Activated gamma-delta T cell treated with anti-CD3 and anti-CD28 coated beads, Interleukin-2, amount 50 U/mL, for 16 hours (primary cell): ENCODE data around the gene NDST1.

Experiments used
- DNase-seq: peaks from one replicate; pipeline ENCODE4 v3.0.0-alpha.2; 2020; ENCODE audit warnings: low read depth

NDST1 gene

DNA sequence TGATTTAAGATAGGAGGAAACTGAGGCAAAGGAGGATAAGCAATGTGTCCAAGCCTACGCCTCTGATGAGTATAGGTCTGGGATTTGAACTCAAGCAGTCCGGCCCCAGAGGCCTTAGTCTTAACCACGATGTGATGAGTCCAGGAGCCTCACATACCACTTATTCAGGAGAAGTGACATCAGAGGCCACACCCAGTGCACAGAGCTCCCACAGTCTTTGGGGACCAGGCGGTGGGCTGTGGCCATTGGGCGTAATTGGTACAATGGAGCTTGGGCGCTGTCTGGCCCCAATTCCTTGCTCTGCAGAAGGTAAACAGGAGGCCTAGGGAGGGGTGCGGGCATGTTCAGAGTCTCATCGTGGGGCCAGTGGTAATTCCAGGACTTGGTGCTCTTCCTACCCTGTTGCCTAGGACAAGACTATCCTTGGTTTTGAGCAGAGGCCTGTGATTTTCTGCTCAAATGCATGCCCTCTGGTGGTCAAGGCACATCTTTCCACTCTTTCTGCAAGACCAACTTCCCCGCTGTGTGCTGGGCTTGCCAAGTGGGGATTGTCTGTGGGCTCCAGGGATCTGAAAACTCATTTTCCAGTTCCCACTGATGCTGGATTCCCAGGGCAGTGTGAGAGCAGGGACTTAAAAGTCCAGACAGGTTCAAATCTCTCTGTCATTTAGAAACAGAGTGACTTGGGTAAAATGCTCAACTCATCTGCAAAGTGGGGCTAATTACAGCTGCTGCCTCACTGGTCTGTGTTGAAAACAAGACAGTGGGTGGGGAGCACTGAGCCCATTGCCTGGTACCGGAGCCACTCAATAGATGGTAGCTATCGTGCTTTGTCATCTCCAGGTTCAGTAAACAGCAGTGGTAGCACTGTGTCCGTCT, 15.8 kb downstream of the NDST1 start:
- no peak for DNase-seq

GRCh38 chr5:150525163-150525562, 17.2 kb downstream of the NDST1 start:
- DNase-seq = no peak

- DNase-seq = no peak
These were observed 17.9 kb downstream of the NDST1 start for GRCh38 chr5:150525781-150526180.

DNA sequence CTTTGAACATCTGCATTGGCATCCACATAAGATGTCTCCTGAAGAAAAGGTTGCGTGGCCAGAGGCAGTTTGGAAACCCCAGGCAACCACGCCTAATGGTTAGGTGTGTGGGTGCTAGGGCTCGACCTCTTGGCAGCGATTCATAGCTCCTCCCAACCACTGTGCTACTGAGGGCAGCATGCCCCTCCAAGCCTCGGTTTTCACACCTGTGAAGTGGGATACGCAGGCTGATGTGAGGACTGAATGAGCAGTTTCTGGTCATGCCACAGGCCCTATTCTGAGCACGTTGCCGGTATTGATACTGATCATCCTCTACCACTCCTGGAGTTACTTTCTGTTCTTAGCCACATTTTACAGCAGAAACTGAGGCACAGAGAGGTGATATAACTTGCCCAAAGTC, 19.1 kb downstream of the NDST1 start:
- no peak for DNase-seq

- no peak for DNase-seq
These were observed 19.9 kb downstream of the NDST1 start for GRCh38 chr5:150527808-150528207.

DNA sequence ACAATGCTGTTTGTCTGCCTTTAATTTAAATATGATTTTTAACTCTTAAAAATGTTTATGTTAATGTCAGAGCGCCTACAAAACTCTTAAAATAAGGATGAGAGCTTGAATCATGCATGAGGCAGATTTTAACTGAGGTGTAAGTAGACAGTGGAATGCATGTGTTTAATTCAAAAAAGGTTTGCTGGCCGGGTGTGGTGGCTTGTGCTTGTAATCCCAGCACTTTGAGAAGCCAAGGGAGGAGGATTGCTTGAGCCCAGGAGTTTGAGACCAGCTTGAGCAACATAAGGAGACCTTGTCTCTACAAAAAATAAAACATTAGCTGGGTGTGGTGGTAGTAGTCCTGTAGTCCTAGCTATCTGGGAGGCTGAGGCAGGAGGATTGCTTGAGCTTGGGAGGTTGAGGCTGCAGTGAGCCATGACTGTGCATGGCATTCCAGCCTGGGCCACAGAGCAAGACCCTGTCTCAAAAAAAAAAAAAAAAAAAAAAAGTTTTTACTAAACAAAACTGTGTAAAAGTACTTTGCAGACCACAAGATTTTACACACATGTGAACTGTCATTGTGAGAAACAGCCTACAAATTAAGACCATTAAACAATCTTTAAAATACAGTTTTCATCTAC, 21.1 kb downstream of the NDST1 start:
- no peak for DNase-seq

DNA sequence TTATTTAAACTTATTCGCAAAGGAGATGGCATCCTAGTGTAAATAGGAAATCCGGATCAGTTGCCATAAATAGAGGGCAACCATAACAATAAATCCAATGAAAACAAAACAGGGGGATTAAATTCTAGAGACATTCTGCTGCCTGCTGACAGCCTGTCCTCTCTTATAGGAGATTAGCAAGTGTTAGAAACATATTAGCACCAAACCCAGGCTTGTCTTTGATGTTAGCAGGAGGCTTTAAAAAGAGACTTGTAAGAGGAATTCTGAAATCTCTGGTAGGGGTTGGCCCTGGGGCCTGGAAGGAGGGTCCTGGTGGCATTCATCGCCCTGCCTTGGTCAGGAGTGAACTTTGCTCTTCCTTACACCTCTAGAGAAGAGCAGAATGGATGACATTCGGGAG, 21.6 kb downstream of the NDST1 start:
- DNase-seq = no peak

DNA sequence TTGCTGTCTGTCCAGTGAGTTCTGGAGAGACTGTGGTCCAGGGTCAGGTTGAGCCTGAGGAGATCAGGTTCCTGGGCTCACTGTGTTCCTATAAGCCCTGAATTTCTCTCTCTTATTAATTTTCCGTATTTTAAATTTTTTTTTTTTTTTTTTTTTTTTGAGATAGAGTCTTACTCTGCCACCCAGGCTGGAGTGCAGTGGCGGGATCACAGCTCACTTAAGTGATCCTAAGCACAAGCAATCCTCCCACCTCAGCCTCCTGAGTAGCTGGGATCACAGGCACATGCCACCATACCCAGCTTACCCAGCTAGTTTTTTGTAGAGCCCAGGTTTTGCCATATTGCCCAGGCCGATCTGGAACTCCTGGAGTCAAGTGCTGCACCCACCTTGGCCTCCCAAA, 22.5 kb downstream of the NDST1 start:
- no peak for DNase-seq

DNA sequence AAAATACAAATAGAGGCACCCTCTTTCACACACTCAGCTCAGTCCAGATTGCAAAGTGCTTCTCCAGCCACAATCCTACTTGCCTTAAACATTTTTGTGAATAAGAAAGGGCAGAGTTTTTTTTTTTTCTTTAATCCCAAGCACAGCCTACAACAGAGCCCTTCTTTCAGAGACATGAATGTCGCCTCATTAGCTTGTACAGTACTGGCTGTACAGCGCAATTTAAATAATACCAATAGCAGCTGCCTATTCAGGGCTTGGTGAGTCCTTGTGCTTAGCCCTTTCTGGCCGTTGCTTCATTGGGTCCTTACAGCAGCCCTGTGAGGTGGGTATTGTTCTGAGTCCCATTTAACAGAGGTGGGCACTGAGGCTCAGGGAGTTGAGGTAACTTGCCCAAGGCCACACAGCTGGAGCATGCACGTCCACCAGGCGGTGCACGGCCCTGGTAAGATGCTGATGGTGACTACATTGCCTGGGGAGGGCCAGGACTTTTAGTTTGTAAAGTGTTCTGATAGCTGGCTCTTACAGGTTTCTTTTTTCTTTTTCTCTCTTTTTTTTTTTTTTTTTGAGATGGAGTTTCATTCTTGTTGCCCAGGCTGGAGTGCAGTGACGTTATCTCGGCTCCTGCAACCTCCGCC, 23.1 kb downstream of the NDST1 start:
- DNase-seq = no peak

DNA sequence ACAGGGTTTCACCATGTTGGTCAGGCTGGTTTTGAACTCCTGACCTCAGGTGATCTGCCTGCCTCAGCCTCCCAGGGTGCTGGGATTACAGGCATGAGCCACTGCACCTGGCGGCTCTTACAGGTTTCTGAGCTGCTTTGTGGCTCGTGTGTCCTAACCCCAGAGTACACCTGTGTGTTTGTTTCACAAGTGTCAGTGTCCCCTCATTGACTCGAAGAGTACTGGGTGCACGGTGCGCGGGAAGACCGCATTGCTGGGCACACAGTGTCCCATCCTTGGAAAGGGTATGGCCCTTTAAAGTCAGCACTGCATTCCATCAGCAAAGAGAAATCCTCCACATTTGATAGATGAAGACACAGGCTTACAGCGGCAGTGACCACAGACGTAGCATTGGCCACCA, 23.8 kb downstream of the NDST1 start:
- DNase-seq = no peak

- DNase-seq = no peak
These were observed 24.2 kb downstream of the NDST1 start for GRCh38 chr5:150532151-150532550.

GRCh38 chr5:150532996-150533395, 25.1 kb downstream of the NDST1 start:
- DNase-seq = no peak

DNA sequence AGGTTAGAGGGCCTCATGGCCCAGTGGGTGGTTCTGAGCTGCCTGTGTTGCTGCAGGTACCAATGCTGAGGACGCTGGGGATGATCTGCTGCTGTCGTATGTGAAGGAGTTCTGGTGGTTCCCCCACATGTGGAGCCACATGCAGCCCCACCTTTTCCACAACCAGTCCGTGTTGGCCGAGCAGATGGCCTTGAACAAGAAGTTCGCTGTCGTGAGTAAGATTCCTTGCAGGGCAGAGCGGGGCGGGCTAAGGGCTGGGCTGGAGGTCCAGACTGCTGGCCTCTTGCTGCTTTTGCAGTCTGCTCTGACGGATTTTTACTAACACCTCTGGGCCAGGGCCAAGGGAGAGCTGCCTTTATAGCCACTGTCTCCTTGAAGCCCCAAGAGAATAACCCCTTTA, 26.9 kb downstream of the NDST1 start:
- no peak for DNase-seq

DNA sequence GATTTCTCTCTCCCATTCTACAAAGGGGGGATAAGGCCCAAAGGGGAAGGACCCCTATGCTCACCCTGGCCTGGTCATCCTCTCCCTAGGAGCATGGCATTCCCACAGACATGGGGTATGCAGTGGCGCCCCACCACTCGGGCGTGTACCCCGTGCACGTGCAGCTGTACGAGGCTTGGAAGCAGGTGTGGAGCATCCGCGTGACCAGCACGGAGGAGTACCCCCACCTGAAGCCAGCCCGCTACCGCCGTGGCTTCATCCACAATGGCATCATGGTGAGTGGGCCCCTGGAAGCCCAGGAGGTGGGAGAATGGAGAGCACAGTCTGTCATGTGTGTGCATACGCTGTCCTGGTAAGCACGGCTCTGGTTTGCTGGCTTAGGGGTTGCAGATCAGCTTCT, 27.7 kb downstream of the NDST1 start:
- no peak for DNase-seq

DNA sequence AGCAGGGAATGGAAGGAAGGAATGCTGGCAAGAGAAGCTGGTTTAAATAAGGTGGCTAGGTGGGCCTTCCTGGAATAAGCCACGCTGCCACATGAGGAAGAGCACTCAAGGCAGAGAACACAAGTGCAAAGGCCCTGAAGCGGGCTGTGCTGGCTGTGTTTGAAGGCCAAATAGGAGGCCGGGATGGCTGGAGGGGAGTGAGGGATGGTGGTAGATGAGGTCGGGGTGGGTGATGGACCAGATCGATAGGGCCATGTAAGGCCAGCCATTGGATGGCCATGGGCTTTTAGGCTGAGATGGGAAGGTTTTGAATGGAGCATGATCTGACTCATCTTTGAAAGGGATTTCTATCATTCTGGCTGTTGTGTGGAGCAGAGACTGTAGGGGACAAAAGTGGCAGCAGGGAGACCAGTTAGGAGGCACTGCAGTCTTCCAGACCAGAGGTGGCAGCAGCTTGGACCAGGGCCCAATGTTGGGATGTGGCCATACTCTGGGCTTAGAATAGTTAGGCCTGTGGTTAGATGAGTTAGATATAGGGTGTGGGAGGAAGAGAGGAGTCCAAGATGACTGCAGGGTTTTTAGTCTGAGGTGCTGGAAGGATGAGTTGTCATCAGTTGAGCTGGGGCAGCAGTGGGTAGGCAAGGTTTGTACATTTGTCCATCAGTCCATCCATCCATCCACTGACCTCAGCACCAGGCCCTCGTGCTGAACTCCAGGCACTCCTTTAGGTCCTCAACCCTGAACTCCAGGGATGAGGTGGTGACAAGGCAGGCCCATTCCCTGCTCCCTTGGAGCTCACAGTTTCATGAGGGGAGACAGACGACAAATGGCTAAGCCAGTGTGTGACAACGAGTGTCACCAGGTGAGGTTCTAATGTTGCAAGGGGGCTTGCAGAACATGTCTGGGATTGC, 30.3 kb downstream of the NDST1 start:
- no peak for DNase-seq

DNA sequence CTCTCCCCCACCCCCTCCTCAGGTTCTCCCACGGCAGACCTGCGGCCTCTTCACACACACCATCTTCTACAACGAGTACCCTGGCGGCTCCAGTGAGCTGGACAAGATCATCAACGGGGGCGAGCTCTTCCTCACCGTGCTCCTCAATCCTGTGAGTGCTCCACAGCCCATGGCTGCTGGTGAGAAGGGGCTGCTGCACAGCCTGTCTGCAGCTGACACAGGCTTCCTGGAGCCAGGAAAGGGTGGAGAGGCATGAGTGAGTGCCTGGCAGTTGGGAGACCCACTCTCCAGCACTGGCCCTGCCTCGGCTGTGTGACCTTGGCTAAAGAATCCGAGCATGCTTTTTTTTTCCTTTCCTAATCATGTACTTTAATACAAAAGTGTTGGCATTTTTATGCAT, 31.3 kb downstream of the NDST1 start:
- no peak for DNase-seq

DNA sequence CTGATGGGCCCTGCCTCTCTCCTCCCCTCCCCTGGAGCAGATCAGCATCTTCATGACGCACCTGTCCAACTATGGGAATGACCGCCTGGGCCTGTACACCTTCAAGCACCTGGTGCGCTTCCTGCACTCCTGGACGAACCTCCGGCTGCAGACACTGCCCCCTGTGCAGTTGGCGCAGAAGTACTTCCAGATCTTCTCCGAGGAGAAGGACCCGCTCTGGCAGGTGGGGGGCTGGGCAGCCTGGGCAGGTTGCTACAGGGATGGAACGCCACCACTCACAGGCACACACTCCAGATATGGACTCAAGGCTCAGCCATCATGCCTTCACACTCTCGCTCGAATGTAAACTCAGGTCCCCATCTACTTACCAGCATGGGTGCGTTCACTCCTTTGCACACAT, 32.1 kb downstream of the NDST1 start:
- DNase-seq = no peak

DNA sequence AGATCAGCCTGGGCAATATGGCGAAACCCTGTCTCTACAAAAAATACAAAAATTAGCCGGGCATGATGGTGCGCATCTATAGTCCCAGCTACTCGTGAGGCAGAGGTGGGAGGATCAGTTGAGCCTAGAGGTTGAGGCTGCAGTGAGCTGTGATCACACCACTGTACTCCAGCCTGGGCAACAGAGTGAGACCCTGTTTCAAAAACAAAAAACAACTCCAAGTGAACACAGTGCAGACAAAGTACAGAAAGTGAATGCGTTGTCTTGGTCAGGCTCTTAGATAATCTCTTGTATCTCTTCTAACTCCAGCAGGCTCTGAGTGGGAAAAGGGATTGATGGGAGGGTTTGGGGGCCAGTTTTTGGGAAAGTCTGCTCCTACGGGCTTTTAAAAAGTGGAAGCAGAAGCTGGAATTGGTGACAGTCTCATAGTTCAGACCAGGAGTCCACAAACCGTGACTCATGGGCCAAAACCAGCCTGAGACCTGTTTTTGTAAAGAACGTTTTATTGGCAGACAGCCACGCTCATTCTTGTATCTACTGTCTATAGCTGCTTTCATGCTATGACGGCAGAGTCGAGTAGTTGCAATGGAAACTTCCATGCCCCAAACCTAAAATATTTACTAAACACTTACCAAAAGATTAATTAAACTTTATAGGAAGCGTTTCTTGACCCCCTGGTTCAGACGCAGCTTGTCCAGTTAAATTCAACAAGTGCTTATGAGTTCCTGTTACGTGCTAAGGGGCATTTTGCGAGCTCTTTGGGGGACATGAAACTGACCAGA, 32.9 kb downstream of the NDST1 start:
- DNase-seq = no peak

DNA sequence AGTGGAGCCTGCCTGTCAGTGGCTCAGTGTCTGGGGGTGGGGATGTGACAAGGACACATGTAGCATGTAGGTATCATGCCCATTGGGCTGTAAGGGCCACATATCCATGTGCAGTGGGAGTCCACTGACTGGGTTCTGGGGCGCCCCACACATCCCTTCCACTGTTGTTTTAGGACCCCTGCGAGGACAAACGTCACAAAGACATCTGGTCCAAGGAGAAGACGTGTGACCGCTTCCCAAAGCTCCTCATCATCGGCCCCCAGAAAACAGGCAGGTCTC, 33.4 kb downstream of the NDST1 start:
- DNase-seq = no peak

DNA sequence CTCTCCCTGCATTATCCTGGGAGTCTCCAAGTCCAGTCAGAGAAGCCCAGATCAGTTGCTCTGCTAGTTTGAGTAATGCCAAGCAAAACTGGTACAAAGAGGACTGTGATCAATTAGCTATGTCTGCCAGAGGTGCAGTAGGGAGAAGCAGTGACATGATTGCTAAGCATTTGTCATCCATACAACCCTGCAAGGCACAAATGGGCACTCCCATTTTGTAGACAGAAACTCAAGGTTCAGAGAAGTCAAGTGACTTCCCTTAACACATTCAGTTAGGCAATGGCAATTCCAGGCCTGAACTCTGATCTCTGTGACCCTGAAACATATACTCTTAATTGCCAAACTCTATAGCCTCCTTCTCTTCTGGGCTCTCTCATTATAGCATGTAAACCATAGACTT, 34.0 kb downstream of the NDST1 start:
- DNase-seq = no peak

- DNase-seq = no peak
These were observed 35.1 kb downstream of the NDST1 start for GRCh38 chr5:150542933-150543445.
